Right lung (tissue), 5 donors: ENCODE results near the gene RAPGEF2. TPM values are rescaled to one million over a fixed set of nuclear protein-coding genes. Genes with fewer than 3 reads are reported as not detected.
"Not testable (repeated sequence)": the region's sequence is repeated elsewhere in the genome, so short reads cannot be mapped to it uniquely, and the experiment has no call there.

ENCODE experiments used
- DNase-seq, 2 donors: peaks; one replicate each; pipeline ENCODE4 v3.0.0-alpha.2; 2013
- polyA plus RNA-seq, 5 donors: library from polyadenylated mRNA; unstranded; fragments of 120-200 nt; gene quantifications; one replicate each; pipeline versions ENCODE4 v1.2.1 to v1.2.3, GENCODE V29; 2013; ENCODE audit warnings: inconsistent platforms in 1 of 5, low replicate concordance in 1 of 5; ENCODE audit not compliant: insufficient read length in 5 of 5, insufficient read depth in 1 of 5

The RAPGEF2 gene
- polyA plus RNA-seq, 5 donors, result 29.6 to 47.5 (median 45.6) TPM

DNA sequence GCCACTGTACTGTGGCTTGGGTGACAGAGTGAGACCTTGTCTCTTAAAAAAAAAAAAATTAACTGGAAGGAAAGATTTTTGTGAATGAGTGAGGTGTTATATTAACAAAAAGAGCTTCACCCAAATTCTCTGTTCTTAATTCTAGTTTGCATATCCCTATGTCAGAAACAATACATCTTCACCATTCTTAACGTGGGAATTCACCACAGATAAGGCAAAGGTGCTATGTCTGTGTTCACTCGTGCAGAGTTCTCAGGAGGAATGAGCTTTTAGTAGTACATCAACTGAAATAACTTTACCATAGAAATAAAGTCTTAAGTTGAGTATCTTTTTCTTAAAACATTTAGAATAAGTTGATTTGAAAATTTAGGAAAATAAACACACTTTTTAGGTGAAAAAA is 135.1 kb downstream of the RAPGEF2 start:
- DNase-seq, result no peak

DNA sequence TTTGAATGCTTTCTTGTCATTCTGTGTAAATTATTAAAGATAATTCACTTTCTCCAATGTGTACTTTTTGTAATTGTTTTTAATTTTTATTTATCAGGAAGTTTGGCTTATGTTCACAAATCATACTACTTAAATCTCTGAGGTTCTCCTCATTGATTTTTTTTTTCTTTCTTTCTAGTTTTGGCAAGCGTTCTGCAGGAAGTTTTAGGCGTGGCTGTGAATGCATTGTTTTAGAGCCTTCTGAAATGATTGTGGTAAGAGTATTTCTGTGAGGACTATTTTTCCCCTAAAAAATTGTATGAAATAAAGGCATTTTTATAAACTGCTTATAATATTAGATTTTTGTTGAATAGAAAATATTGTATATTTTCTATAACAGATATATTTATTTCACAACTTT is 135.8 kb downstream of the RAPGEF2 start:
- no peak for DNase-seq

- DNase-seq, result no peak
These were observed 136.8 kb downstream of the RAPGEF2 start for GRCh38 chr4:159239629-159240028.

DNA sequence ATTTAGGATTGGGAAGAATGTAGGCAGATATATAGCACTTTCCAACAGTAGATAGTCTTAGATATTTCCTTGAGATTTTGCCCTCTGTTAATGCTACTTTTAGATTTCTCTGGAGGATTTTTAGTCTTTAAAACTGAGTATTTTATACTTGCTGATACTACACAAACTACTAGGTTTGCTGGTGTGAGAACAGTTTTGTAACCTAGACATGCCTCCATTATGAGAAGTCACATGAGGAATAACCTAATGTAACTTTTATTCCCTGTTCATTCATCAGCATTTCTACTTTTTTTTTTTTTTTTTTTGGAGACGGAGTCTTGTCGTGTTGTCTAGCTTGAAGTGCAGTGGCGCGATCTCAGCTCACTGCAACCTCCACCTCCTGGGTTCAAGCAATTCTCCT is 137.2 kb downstream of the RAPGEF2 start:
- DNase-seq, result no peak

DNA sequence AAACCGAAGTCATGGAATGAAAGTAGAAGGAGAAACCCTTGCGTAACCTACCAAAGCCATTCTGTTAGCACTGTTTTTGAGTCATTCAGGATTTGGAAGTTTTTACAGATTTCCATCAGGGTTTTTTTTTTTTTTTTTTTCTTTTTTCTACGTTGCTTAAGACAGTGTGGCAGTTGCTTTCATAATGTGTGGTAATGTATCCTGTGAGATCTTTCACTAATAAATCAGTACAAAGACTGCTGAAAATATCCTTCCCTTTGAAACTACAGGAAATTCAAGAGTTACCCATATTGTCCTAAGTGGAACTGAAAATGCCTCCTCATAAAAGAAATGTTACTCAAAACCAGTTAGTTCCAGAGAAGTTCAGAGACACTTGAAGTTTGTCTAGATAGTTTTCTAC is 137.8 kb downstream of the RAPGEF2 start:
- DNase-seq, result no peak

GRCh38 chr4:159242427-159242826 is 139.5 kb downstream of the RAPGEF2 start:
- no peak for DNase-seq

GRCh38 chr4:159248384-159249178 is 145.7 kb downstream of the RAPGEF2 start:
- DNase-seq, result peak in 1 of 2 donors; percentile 30

DNA sequence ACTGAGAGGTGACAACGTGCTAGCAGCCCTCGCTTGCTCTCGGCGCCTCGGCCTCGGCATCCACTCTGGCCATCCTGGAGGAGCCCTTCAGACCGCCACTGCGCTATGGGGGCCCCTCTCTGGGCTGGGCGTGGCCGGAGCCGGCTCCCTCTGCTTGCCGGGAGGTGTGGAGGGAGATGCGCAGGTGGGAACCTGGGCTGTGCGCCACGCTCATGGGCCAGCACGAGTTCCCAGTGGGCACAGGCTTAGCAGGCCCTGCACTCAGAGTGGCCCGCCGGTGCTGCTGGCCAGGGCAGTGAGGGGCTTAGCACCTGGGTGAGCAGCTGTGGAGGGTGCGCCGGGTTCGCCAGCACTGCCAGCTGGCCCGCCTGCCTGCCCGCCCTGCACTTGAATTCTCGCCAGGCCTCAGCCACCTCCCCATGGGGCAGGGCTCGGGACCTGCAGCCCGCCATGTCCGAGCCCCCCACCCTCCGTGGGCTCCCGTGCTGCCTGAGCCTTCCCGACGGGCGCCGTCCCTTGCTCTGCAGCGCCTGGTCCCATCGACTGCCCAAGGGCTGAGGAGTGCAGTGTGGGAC is 148.0 kb downstream of the RAPGEF2 start:
- no peak for DNase-seq

GRCh38 chr4:159251580-159251979 is 148.7 kb downstream of the RAPGEF2 start:
- not testable (repeated sequence) for DNase-seq

DNA sequence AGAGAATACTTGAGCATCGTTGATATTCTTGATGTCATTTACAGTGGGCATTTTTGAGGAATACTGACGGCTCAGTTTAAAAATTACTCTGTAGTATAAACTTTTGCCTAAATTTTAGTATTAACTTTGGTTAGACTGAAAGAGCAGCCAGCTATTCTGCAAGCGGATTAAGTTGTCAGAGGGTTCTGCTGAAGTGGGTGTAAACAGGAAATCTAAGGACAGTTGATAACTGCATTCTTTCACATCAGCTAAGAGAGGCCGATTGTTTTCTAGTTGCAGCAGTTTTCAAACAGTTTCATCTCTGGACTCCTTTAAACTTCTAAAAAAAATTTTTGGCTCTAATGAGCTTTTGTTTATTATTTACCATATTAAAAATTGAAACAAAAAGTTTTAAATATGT is 149.6 kb downstream of the RAPGEF2 start:
- DNase-seq, result no peak

DNA sequence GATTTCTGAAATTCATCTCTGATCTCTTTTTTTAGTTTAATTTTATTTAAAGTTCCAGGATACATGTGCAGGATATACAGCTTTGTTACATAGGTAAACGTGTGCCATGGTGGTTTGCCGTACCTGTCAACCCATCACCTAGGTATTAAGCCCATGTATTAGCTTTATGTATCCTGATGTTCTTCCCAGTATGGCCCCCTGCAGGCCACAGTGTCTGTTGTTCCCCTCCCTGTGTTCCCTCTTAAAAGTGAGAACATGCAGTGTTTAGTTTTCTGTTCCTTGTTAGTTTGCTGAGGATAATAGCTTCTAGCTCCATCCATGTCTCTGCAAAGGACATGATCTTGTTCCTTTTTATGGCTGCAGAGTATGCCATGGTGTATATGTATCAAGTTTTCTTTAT is 153.2 kb downstream of the RAPGEF2 start:
- no peak for DNase-seq

DNA sequence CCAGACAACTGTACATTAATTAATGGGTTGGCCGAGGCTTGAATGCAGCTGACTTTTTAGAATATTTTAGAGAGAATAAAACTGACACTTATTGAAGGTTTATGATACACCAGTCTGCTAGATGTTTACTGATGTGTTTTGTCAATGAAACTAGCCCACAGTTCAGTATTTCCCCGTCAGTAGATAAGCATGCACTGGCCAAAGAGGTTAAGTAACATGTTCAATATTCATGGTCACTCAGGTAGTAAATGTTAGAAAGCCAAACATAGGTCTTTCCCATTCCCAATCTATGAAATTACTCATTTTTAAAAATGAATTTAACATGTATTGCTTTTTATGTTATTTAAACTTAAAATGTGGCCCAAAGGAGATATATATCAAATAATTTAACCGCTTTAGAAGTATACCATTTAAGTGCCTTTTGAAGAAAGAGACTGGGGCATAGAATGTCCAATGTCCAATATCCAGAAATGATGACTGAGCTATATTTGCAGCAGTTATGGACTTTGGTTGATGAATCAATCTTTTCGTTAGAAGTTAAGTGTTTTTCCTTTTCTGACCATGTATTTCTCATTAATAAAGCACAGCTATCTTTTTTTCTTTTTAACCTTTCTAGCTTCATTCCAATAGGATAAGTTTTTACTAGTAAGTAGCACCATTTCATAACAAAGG is 156.1 kb downstream of the RAPGEF2 start:
- no peak for DNase-seq

- no peak for DNase-seq
These were observed 161.2 kb downstream of the RAPGEF2 start for GRCh38 chr4:159264057-159264456.

DNA sequence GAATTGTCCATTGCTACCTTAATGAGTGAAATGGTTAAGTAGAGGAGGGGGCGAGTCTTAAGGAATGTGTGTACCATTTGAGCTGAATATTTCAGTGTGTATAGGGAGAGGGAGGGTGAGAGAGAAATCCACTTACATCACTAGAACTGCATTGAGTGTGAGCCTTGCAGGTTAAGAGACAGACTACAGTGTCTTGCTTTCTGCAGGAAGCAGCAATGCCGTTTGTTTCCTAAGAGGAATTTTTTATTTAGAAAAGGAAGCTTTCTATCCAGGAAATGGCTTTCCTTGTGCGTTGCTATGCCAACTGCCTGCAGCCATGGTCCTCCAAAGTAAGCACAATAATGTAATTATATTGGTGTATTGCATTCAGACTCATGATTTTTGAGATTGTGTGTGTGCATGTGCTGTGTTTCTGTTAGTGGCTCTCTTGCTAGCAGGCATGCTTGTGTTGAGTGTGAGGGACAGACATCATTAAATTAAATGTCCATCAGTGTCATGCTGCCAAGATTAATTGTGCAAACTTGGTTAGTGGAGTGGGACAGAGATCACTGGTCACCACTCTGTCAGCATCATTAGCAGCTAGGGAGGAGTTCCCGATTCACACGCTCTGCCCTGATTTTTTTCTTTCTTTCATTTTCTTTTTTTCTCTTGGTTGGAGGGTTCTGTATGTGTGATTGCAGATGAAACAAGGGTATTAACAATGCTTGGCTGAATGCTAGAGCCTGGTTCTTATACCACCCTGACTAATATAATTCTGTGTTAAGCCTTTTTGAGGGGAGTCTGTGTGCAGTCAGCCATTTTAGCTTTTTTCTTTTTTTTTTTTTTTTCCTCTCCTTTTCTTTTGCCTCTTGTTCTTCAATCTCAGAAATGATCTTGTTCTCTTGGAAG is 164.3 kb downstream of the RAPGEF2 start:
- peak in 1 of 2 donors; percentile 36 for DNase-seq

- DNase-seq, result no peak
These were observed 165.0 kb downstream of the RAPGEF2 start for GRCh38 chr4:159267869-159268285.

DNA sequence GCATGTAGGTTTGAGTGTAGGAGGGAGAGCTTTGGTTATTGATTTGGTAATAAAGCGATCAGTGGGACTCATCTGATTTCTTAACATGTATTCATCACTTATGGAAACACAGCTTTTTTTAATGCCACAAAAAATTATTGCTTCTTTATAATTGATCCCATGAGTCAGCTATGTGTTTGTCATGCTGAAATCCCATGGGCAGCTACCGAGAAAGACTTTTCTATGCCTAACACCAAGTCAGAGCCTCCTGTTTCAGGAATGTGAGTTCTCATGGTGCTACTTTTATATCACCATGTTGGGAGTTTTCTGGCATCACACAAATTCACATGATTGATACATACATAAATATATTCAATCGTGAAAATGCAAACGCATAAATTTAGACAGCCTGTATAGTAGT is 165.7 kb downstream of the RAPGEF2 start:
- DNase-seq, result no peak

DNA sequence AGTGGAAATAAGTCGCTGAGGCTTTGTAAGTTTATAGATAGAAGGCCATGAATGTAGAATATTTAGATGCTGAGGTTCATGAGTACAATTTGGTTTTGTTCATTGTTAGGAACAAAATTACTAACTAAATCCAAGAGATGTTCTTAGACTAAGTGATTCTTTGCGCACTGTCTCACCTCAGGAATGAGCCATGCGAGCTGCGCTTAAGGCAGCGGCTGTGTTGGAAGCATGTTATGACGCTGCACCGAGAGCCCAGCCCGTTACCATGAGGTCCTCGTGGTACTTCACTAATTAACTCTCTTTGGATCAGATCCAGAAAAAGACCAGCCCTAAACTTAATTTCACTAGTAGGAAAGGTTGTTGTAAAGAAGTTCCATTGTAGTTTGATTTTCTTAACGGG is 166.2 kb downstream of the RAPGEF2 start:
- no peak for DNase-seq

DNA sequence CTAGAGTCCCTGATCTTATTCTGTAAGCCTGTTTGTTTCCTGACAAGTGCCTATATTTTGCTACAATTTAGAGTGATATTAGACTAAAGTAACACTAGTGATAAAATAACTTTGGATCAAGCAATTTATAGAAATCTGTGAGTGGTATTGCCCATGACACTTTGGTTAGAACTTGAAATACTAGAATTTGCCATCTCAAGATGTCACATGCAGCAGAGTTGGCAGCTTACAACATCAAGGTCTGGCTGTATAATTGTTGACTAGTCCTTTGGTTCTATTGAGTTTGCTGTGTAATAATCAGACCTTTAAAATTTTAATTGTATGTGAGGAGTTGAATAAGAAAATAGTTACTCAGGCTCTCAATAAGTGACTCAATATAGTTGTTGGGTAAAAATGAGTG is 167.1 kb downstream of the RAPGEF2 start:
- DNase-seq, result no peak

GRCh38 chr4:159271856-159272255 is 169.0 kb downstream of the RAPGEF2 start:
- no peak for DNase-seq

GRCh38 chr4:159272273-159273140 is 169.6 kb downstream of the RAPGEF2 start:
- peak; percentile 73 to 76 for DNase-seq

- DNase-seq, result peak; percentile 83 to 84
These were observed 170.2 kb downstream of the RAPGEF2 start for GRCh38 chr4:159273141-159273438.
